Cardiac septum (tissue), 1 donor: ENCODE results near the gene CASQ1. TPM values are rescaled to one million over a fixed set of nuclear protein-coding genes. Genes with fewer than 3 reads are reported as not detected.

Source experiments
- total RNA-seq: library from RNA; stranded (reverse); fragmentation: NEBNext Ultra II Directional; extraction: Animal tissue kit (Norgen Biotek cat#: 25700); gene quantifications from one replicate; pipeline ENCODE4 v1.2.1, GENCODE V29; 2021
- donor health status: DM: no; HTN: no; CAD: no.

The CASQ1 gene
- total RNA-seq, 1 donor from 2014 or later: 57.8 TPM

Other genes with a start within 250 kb of the CASQ1 start
- not detected for gene IGSF9, start 245.0 kb upstream of the CASQ1 start, total RNA-seq
- not detected for gene SLAMF9, start 236.3 kb upstream of the CASQ1 start, total RNA-seq
- gene PIGM, start 158.6 kb upstream of the CASQ1 start, total RNA-seq: 2.3 TPM
- gene KCNJ10, start 120.4 kb upstream of the CASQ1 start, total RNA-seq: 0.05 TPM
- gene KCNJ9, start 109.0 kb upstream of the CASQ1 start, total RNA-seq: not detected
- gene IGSF8, start 92.0 kb upstream of the CASQ1 start, total RNA-seq: 29.7 TPM
- 147 TPM for gene ATP1A2, start 74.8 kb upstream of the CASQ1 start, total RNA-seq
- 1.0 TPM for gene ATP1A4, start 39.0 kb upstream of the CASQ1 start, total RNA-seq
- 317 TPM for gene PEA15, start 14.8 kb downstream of the CASQ1 start, total RNA-seq
- 123 TPM for gene DCAF8, start 72.0 kb downstream of the CASQ1 start, total RNA-seq
- gene PEX19, start 94.6 kb downstream of the CASQ1 start, total RNA-seq: 68.9 TPM
- 118 TPM for gene COPA, start 152.7 kb downstream of the CASQ1 start, total RNA-seq
- gene NCSTN, start 152.8 kb downstream of the CASQ1 start, total RNA-seq: 53.7 TPM
- not detected for gene NHLH1, start 176.5 kb downstream of the CASQ1 start, total RNA-seq
- 1.4 TPM for gene VANGL2, start 210.0 kb downstream of the CASQ1 start, total RNA-seq